A549 (cell line): ENCODE data around the gene FBLN1. TPM values are rescaled to one million over a fixed set of nuclear protein-coding genes. Genes with fewer than 3 reads are reported as not detected.

ENCODE experiments used
- ATAC-seq, 2 experiments: fragments of 200-7000 bp in 1 of 2; fragments of >200 bp in 1 of 2; cut with Nextera tagmentation in 1 of 2; cut with Tn5 transposase in 1 of 2; 3 replicates each; pipeline versions ENCODE4 v1.8.0 to v1.9.1; 2018 to 2020; ENCODE audit warnings: mild to moderate bottlenecking in 1 of 2, moderate library complexity in 1 of 2
- CTCF ChIA-PET: fragments of 300-600 bp; sonication (Branson Sonifier 250); formaldehyde crosslinking; extraction: SDS; loops from one replicate; lab custom pipeline; 2021; ENCODE audit warnings: antibody characterized with exemption, inconsistent platforms; lab: Yijun Ruan, JAX
- POLR2A ChIA-PET: fragments of 350-600 bp; formaldehyde crosslinking; extraction: SDS; loops from one replicate; lab custom pipeline; 2021; ENCODE audit warnings: antibody characterized with exemption, inconsistent platforms; lab: Yijun Ruan, JAX
- DNase-seq, 2 experiments: peaks; one replicate each; pipeline versions ENCODE4 v3.0.0 to v3.0.0-alpha.2; 2011 to 2016; ENCODE audit warnings: low read depth in 1 of 2, low spot score in 1 of 2
- FAIRE-seq: peaks from 2 replicates; lab custom pipeline; 2011; peaks lifted over from hg19 to GRCh38; lab: Jason Lieb, UNC
- H3K27ac ChIP-seq, 2 experiments: fragments of >200 bp; sonication (Bioruptor Twin); formaldehyde crosslinking; 3 replicates each; pipeline ENCODE4 v1.5.1; 2016 to 2017
- H3K4me1 ChIP-seq: fragments of >200 bp; sonication (Bioruptor Twin); formaldehyde crosslinking; 3 replicates; pipeline ENCODE4 v1.6.1; 2016
- H3K4me2 ChIP-seq: fragments of >200 bp; sonication (Bioruptor Twin); formaldehyde crosslinking; 3 replicates; pipeline ENCODE4 v1.6.1; 2016
- H3K4me3 ChIP-seq: fragments of >200 bp; sonication (Bioruptor Twin); formaldehyde crosslinking; 3 replicates; pipeline ENCODE4 v1.5.1; 2016
- H3K9me3 ChIP-seq: fragments of >200 bp; sonication (Bioruptor Twin); formaldehyde crosslinking; 3 replicates; pipeline ENCODE4 v1.6.1; 2016
- CTCF ChIP-seq: fragments of >200 bp; sonication (Bioruptor Twin); formaldehyde crosslinking; IDR thresholded peaks from 3 replicates; pipeline ENCODE4 v1.5.1; 2016
- E2F6 ChIP-seq: IDR thresholded peaks from 2 replicates; pipeline ENCODE4 v1.6.1; 2012; ENCODE audit warnings: low read depth, borderline replicate concordance
- EHMT2 ChIP-seq: fragments of 200-600 bp; sonication (generic); IDR thresholded peaks from 2 replicates; pipeline ENCODE4 v1.6.1; 2016; ENCODE audit warnings: antibody characterized with exemption, low read depth, mild to moderate bottlenecking, moderate library complexity
- FOSB ChIP-seq: fragments of 250-450 bp; sonication (Bioruptor Pico); IDR thresholded peaks from 2 replicates; pipeline ENCODE4 v1.5.0; 2020; ENCODE audit warnings: mild to moderate bottlenecking, moderate library complexity
- FOXS1 ChIP-seq: fragments of 250-450 bp; sonication (Bioruptor Pico); IDR thresholded peaks from 2 replicates; pipeline ENCODE4 v1.5.0; 2020; ENCODE audit warnings: mild to moderate bottlenecking, moderate library complexity
- HEYL ChIP-seq: fragments of 250-450 bp; sonication (Bioruptor Pico); IDR thresholded peaks from 2 replicates; pipeline ENCODE4 v1.8.0; 2021; ENCODE audit warnings: mild to moderate bottlenecking, moderate library complexity
- HOXB5 ChIP-seq: fragments of 250-450 bp; sonication (Bioruptor Pico); IDR thresholded peaks from 2 replicates; pipeline ENCODE4 v1.5.0; 2020; ENCODE audit warnings: mild to moderate bottlenecking, moderate library complexity
- KDM1A ChIP-seq: fragments of 200-600 bp; sonication (generic); IDR thresholded peaks from 2 replicates; pipeline ENCODE4 v1.6.1; 2016; ENCODE audit warnings: low read depth, mild to moderate bottlenecking
- MAX ChIP-seq: IDR thresholded peaks from 2 replicates; pipeline ENCODE4 v1.6.1; 2012
- MAZ ChIP-seq: fragments of 150-350 bp; IDR thresholded peaks from 2 replicates; pipeline ENCODE4 v1.6.1; 2014; ENCODE audit warnings: antibody characterized with exemption, low read depth, low read length, borderline replicate concordance
- NFE2L2 ChIP-seq: fragments of 150-350 bp; conservative IDR thresholded peaks from 2 replicates; pipeline ENCODE4 v1.6.1; 2014; ENCODE audit warnings: low read length
- NPAS2 ChIP-seq: fragments of 250-450 bp; sonication (Bioruptor Pico); IDR thresholded peaks from 2 replicates; pipeline ENCODE4 v1.8.0; 2022; ENCODE audit warnings: mild to moderate bottlenecking, moderate library complexity, borderline replicate concordance
- NR3C1 ChIP-seq: fragments of >200 bp; sonication (Bioruptor Twin); formaldehyde crosslinking; IDR thresholded peaks from 3 replicates; pipeline ENCODE4 v1.6.1; 2017
- PBX3 ChIP-seq: IDR thresholded peaks from 2 replicates; pipeline ENCODE4 v1.6.1; 2012
- RCOR1 ChIP-seq: fragments of 150-350 bp; IDR thresholded peaks from 2 replicates; pipeline ENCODE4 v1.6.1; 2014; ENCODE audit warnings: antibody characterized with exemption, low read length, low read depth
- WGBS: methylation state at CpG from one replicate; pipeline ENCODE4 v1.1.6; 2017; ENCODE audit errors: missing lambda C conversion rate; 5-methylcytosine and 5-hydroxymethylcytosine counted together
- polyA plus RNA-seq, 4 experiments: library from polyadenylated mRNA; depleted of rRNA in 3 of 4; stranded (reverse); fragments of >200 nt; fragmentation: RNase III in 1 of 4; extraction: RNeasy Plus Mini Kit Qiagen cat#74134 plus additional on column Dnase treatment in 1 of 4; gene quantifications; 2 replicates in 3 of 4; 3 replicates in 1 of 4; pipeline ENCODE4 v1.2.3, GENCODE V29; 2011 to 2017

FBLN1 gene
- polyA plus RNA-seq, 2 of the 4 experiments (the other 2 are of a cell fraction), result 18.2 to 32.7 TPM

- no peak overlapping the region for H3K4me3 ChIP-seq
- WGBS, result 72% methylated on average over 12 of the region's 14 CpGs
- FAIRE-seq, result no peak
- H3K4me1 ChIP-seq, result peaks cover 75% of the 10 kb centered on the region
- CTCF ChIA-PET, result interaction anchor here (2.5 kb wide), 1 partner anchor 23 kb away, joined by 9 read pairs; no protein-coding TSS in a partner anchor
- no peak for DNase-seq
- no peak for TF ChIP-seq EHMT2
- no peak for TF ChIP-seq HEYL (CRISPR knock-in tag)
- no peak for TF ChIP-seq MAX
- no peak for TF ChIP-seq RCOR1
- TF ChIP-seq HOXB5 (CRISPR knock-in tag), result no peak
- TF ChIP-seq PBX3, result no peak
- no peak for TF ChIP-seq NPAS2 (CRISPR knock-in tag)
- peak overlapping the region; percentile 11; the same call in 1 of the 3 replicates for H3K4me2 ChIP-seq
- POLR2A ChIA-PET, result no interaction called here
- peak overlapping the region; percentile 97 to 99 for H3K27ac ChIP-seq
- no peaks in the 10 kb centered on the region for H3K9me3 ChIP-seq
- no peak for ATAC-seq
These were observed 98.4 kb downstream of the FBLN1 start for GRCh38 chr22:45600790-45601730.

GRCh38 chr22:45602004-45602733 is 99.5 kb downstream of the FBLN1 start:
- H3K4me1 ChIP-seq, result peaks cover 74% of the 10 kb centered on the region
- H3K27ac ChIP-seq, result peak overlapping the region; percentile 97 to 99

More at GRCh38 chr22:45602004-45602733, 99.5 kb downstream of the FBLN1 start:
- H3K4me2 ChIP-seq, result peak overlapping the region; percentile 75; the same call in 2 of the 3 replicates
- DNase-seq (no peak), FAIRE-seq (no peak)
- TF ChIP-seq FOXS1 (CRISPR knock-in tag) (no peak), FOSB (no peak), E2F6 (no peak), MAZ (no peak), NR3C1 (no peak), NFE2L2 (no peak), CTCF (no peak), KDM1A (no peak)
- TF ChIP-seq, all 56 proteins: peak for 0
- ChIA-PET CTCF (interaction anchor here (0.6 to 2.5 kb wide), 4 partner anchors 17 to 57 kb away, joined by 3 to 9 read pairs (median 3); no protein-coding TSS in a partner anchor), POLR2A (no interaction called here)
- no peak for ATAC-seq
- Histone ChIP-seq H3K9me3 (no peaks in the 10 kb centered on the region), H3K4me3 (no peak overlapping the region)
- 88% methylated on average over 10 of the region's 10 CpGs for WGBS
